Endodermal cell (in vitro differentiated cells): ENCODE results near the gene UHRF2. TPM values are rescaled to one million over a fixed set of nuclear protein-coding genes. Genes with fewer than 3 reads are reported as not detected.
A peak's percentile ranks its signal among the peaks of the same experiment; 100 is the strongest.

ENCODE experiments used
- DNase-seq: peaks from one replicate; pipeline ENCODE4 v3.0.0-alpha.2; 2017
- H3K27ac ChIP-seq: 2 replicates; pipeline ENCODE4 v1.5.1; 2013; ENCODE audit warnings: mild to moderate bottlenecking, low read depth, low read length, moderate library complexity
- H3K27me3 ChIP-seq: 2 replicates; pipeline ENCODE4 v1.6.1; 2013; ENCODE audit warnings: mild to moderate bottlenecking, low read length, moderate library complexity; ENCODE audit not compliant: insufficient read depth, control insufficient read depth, poor library complexity, severe bottlenecking
- H3K36me3 ChIP-seq: 2 replicates; pipeline ENCODE4 v1.7.0; 2013; ENCODE audit warnings: mild to moderate bottlenecking, low read length, moderate library complexity; ENCODE audit not compliant: control insufficient read depth, insufficient read depth
- H3K4me1 ChIP-seq: one replicate; pipeline ENCODE4 v1.7.0; 2013; ENCODE audit warnings: low read length; ENCODE audit not compliant: control insufficient read depth, insufficient read depth
- H3K4me3 ChIP-seq: 2 replicates; pipeline ENCODE4 v1.5.1; 2013; ENCODE audit warnings: mild to moderate bottlenecking, low read length, moderate library complexity
- H3K9ac ChIP-seq: 2 replicates; pipeline ENCODE4 v1.6.1; 2013; ENCODE audit warnings: mild to moderate bottlenecking, low read length, moderate library complexity; ENCODE audit not compliant: poor library complexity, severe bottlenecking; ENCODE audit errors: extremely low read depth
- H3K9me3 ChIP-seq: 2 replicates; pipeline ENCODE4 v1.6.1; 2013; ENCODE audit warnings: mild to moderate bottlenecking, low read length, moderate library complexity; ENCODE audit not compliant: control insufficient read depth
- H3K27ac Mint-ChIP-seq: 2 replicates; pipeline ENCODE4 v1.8.0; 2020; ENCODE audit warnings: mixed read lengths
- H3K27me3 Mint-ChIP-seq: 2 replicates; pipeline ENCODE4 v1.8.0; 2021; ENCODE audit warnings: mild to moderate bottlenecking, mixed read lengths; ENCODE audit not compliant: insufficient read depth
- H3K36me3 Mint-ChIP-seq: 2 replicates; pipeline ENCODE4 v1.8.0; 2020; ENCODE audit warnings: low read depth, mixed read lengths
- H3K4me1 Mint-ChIP-seq: 2 replicates; pipeline ENCODE4 v1.8.0; 2020; ENCODE audit warnings: mixed read lengths
- H3K4me3 Mint-ChIP-seq: 2 replicates; pipeline ENCODE4 v1.8.0; 2020; ENCODE audit warnings: mild to moderate bottlenecking, moderate library complexity, mixed read lengths
- H3K9me3 Mint-ChIP-seq: 2 replicates; pipeline ENCODE4 v1.8.0; 2020; ENCODE audit warnings: mild to moderate bottlenecking, mixed read lengths
- CTCF ChIP-seq: fragments of 200-600 bp; sonication (generic); conservative IDR thresholded peaks from 2 replicates; pipeline ENCODE4 v1.5.0; 2021; ENCODE audit warnings: antibody characterized with exemption, mild to moderate bottlenecking
- WGBS, 2 experiments: methylation state at CpG; one replicate each; pipeline versions ENCODE4 v1.1.5 to v1.1.7; 2013; ENCODE audit warnings: missing lambda C conversion rate in 2 of 2, mixed read lengths in 1 of 2; ENCODE audit not compliant: insufficient coverage in 1 of 2, insufficient read length in 1 of 2; 5-methylcytosine and 5-hydroxymethylcytosine counted together
- total RNA-seq, 2 donors: library from RNA; stranded (reverse); fragmentation: NEBNext Ultra II Directional in 1 of 2; extraction: Animal tissue kit (Norgen Biotek cat#: 25700) in 1 of 2; gene quantifications; 2 replicates in 1 of 2; 3 replicates in 1 of 2; pipeline ENCODE4 v1.2.1, GENCODE V29; 2021

Gene UHRF2
- total RNA-seq, 2 donors from 2014 or later, result 69.4 to 83.2 TPM

DNA sequence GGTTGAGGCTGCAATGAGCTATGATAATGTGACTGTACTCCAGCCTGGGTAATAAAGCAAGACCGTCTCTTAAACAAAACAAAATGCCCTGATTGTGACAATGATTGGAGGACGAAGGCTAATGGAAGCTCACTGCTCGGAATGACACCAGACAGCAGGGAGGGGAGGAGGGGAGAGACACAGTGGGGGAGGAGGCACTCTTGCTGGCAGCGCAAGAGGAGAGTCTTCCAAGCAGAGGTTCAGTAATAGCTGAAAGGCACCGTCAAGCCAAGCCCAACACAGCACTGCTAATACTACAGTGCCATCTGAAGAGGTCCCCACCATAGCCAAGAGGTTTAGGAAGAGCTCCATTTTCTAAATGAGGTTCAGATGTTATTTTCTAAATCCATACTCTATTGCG, 130.2 kb downstream of the UHRF2 start:
- H3K36me3 Mint-ChIP-seq, result no peaks in the 10 kb centered on the region
- Histone ChIP-seq H3K9ac (no peak overlapping the region), H3K9me3 (no peaks in the 10 kb centered on the region), H3K4me1 (no peaks in the 10 kb centered on the region), H3K27ac (no peak overlapping the region), H3K36me3 (no peaks in the 10 kb centered on the region), H3K27me3 (no peaks in the 10 kb centered on the region), H3K4me3 (no peak overlapping the region)
- no peaks in the 10 kb centered on the region for H3K27me3 Mint-ChIP-seq
- H3K9me3 Mint-ChIP-seq, result no peaks in the 10 kb centered on the region
- no peak for DNase-seq
- H3K27ac Mint-ChIP-seq, result no peak overlapping the region
- H3K4me3 Mint-ChIP-seq, result no peak overlapping the region
- 76 to 86% methylated on average over 4 to 6 of the region's 6 CpGs for WGBS, 2 experiments
- no peak for TF ChIP-seq CTCF
- H3K4me1 Mint-ChIP-seq, result peaks cover 9% of the 10 kb centered on the region

- no peaks in the 10 kb centered on the region for H3K36me3 Mint-ChIP-seq
- no peaks in the 10 kb centered on the region for H3K36me3 ChIP-seq
- H3K4me3 ChIP-seq, result no peak overlapping the region
- no peaks in the 10 kb centered on the region for H3K27me3 ChIP-seq
- WGBS, 2 experiments, result 98 to 100% methylated on average over 1 to 7 of the region's 8 CpGs
- H3K27ac ChIP-seq, result no peak overlapping the region
- H3K27ac Mint-ChIP-seq, result no peak overlapping the region
- no peak for TF ChIP-seq CTCF
- no peak overlapping the region for H3K4me3 Mint-ChIP-seq
- no peaks in the 10 kb centered on the region for H3K27me3 Mint-ChIP-seq
- peaks cover 4% of the 10 kb centered on the region for H3K4me1 Mint-ChIP-seq
- no peak overlapping the region for H3K9ac ChIP-seq
- no peaks in the 10 kb centered on the region for H3K9me3 Mint-ChIP-seq
- DNase-seq, result no peak
- no peaks in the 10 kb centered on the region for H3K9me3 ChIP-seq
- no peaks in the 10 kb centered on the region for H3K4me1 ChIP-seq
These were observed 132.2 kb downstream of the UHRF2 start for GRCh38 chr9:6545017-6545691.

GRCh38 chr9:6549106-6549800, 136.3 kb downstream of the UHRF2 start:
- H3K36me3 Mint-ChIP-seq, result peaks cover 4% of the 10 kb centered on the region
- H3K27me3 ChIP-seq, result no peaks in the 10 kb centered on the region
- H3K27ac ChIP-seq, result peak overlapping the region; percentile 90
- H3K27me3 Mint-ChIP-seq, result no peaks in the 10 kb centered on the region
- H3K4me1 Mint-ChIP-seq, result no peaks in the 10 kb centered on the region
- DNase-seq, result no peak
- H3K4me1 ChIP-seq, result no peaks in the 10 kb centered on the region
- no peak overlapping the region for H3K27ac Mint-ChIP-seq
- no peak overlapping the region for H3K4me3 ChIP-seq
- TF ChIP-seq CTCF, result no peak
- no peaks in the 10 kb centered on the region for H3K9me3 ChIP-seq
- H3K36me3 ChIP-seq, result no peaks in the 10 kb centered on the region
- no peaks in the 10 kb centered on the region for H3K9me3 Mint-ChIP-seq
- no peak overlapping the region for H3K9ac ChIP-seq
- H3K4me3 Mint-ChIP-seq, result no peak overlapping the region
- WGBS, 2 experiments, result 84 to 92% methylated on average over 4 to 8 of the region's 8 CpGs
